Measurements from ENCODE around the gene ACTL8. TPM values are rescaled to one million over a fixed set of nuclear protein-coding genes. Genes with fewer than 3 reads are reported as not detected.

The ACTL8 gene
- not detected for polyA plus RNA-seq (ENCODE audit: insufficient read length)

- no peak for DNase-seq (ENCODE audit: low read depth)
Measured at GRCh38 chr1:17755120-17755519, at the start of gene ACTL8. Gene ACTL8, plus strand, starts transcription at chr1:17755333. Its CDS starts 67,676 bp downstream, at chr1:17823009.

GRCh38 chr1:17706445-17706844 is 48.7 kb upstream of the ACTL8 start:
- DNase-seq (ENCODE audit: low read depth) = no peak

- DNase-seq (ENCODE audit: low read depth) = no peak
Measured at GRCh38 chr1:17709981-17710380, 45.2 kb upstream of the ACTL8 start.

GRCh38 chr1:17710889-17711576 is 44.1 kb upstream of the ACTL8 start:
- DNase-seq (ENCODE audit: low read depth) = no peak

- DNase-seq (ENCODE audit: low read depth) = no peak
Measured at GRCh38 chr1:17711577-17711910, 43.6 kb upstream of the ACTL8 start.

- no peak for DNase-seq (ENCODE audit: low read depth)
Measured at GRCh38 chr1:17711941-17712340, 43.2 kb upstream of the ACTL8 start.

- DNase-seq (ENCODE audit: low read depth) = no peak
Measured at GRCh38 chr1:17713993-17714392, 41.1 kb upstream of the ACTL8 start.

- DNase-seq (ENCODE audit: low read depth) = no peak
Measured at GRCh38 chr1:17717594-17718535, 37.3 kb upstream of the ACTL8 start.

- DNase-seq (ENCODE audit: low read depth) = no peak
Measured at GRCh38 chr1:17719874-17720273, 35.3 kb upstream of the ACTL8 start.

- DNase-seq (ENCODE audit: low read depth) = no peak
Measured at GRCh38 chr1:17721444-17721843, 33.7 kb upstream of the ACTL8 start.

- DNase-seq (ENCODE audit: low read depth) = no peak
Measured at GRCh38 chr1:17723684-17724083, 31.4 kb upstream of the ACTL8 start.

GRCh38 chr1:17724150-17724549 is 31.0 kb upstream of the ACTL8 start:
- no peak for DNase-seq (ENCODE audit: low read depth)

- no peak for DNase-seq (ENCODE audit: low read depth)
Measured at GRCh38 chr1:17725084-17725719, 29.9 kb upstream of the ACTL8 start.

- DNase-seq (ENCODE audit: low read depth) = no peak
Measured at GRCh38 chr1:17725811-17726582, 29.1 kb upstream of the ACTL8 start.

- DNase-seq (ENCODE audit: low read depth) = no peak
Measured at GRCh38 chr1:17728123-17728712, 26.9 kb upstream of the ACTL8 start.

GRCh38 chr1:17729248-17729647 is 25.9 kb upstream of the ACTL8 start:
- no peak for DNase-seq (ENCODE audit: low read depth)

- DNase-seq (ENCODE audit: low read depth) = no peak
Measured at GRCh38 chr1:17729909-17730308, 25.2 kb upstream of the ACTL8 start.

GRCh38 chr1:17731460-17731859 is 23.7 kb upstream of the ACTL8 start:
- DNase-seq (ENCODE audit: low read depth) = no peak

GRCh38 chr1:17732475-17732874 is 22.7 kb upstream of the ACTL8 start:
- DNase-seq (ENCODE audit: low read depth) = no peak

- no peak for DNase-seq (ENCODE audit: low read depth)
Measured at GRCh38 chr1:17733661-17734060, 21.5 kb upstream of the ACTL8 start.

GRCh38 chr1:17734609-17735008 is 20.5 kb upstream of the ACTL8 start:
- DNase-seq (ENCODE audit: low read depth) = no peak
